Hepatocyte (in vitro differentiated cells): ENCODE data around the gene CCDC172. TPM values are rescaled to one million over a fixed set of nuclear protein-coding genes. Genes with fewer than 3 reads are reported as not detected.

Experiments used
- DNase-seq: peaks from one replicate; pipeline ENCODE4 v3.0.0-alpha.2; 2016; ENCODE audit warnings: low spot score
- H2AFZ ChIP-seq: fragments of 200-600 bp; sonication (generic); 2 replicates; pipeline ENCODE4 v1.6.0; 2016; ENCODE audit warnings: antibody characterized with exemption, mild to moderate bottlenecking
- H3K27ac ChIP-seq: fragments of 200-600 bp; sonication (generic); 2 replicates; pipeline ENCODE4 v1.5.1; 2016; ENCODE audit warnings: mild to moderate bottlenecking
- H3K27me3 ChIP-seq: fragments of 200-600 bp; sonication (generic); 2 replicates; pipeline ENCODE4 v1.6.1; 2016
- H3K36me3 ChIP-seq: fragments of 200-600 bp; sonication (generic); replicated peaks from 2 replicates; pipeline ENCODE4 v1.5.1; 2016; ENCODE audit warnings: low read depth; ENCODE audit not compliant: insufficient read depth
- H3K4me1 ChIP-seq: fragments of 200-600 bp; sonication (generic); 2 replicates; pipeline ENCODE4 v1.5.1; 2016; ENCODE audit warnings: mild to moderate bottlenecking, moderate library complexity; ENCODE audit not compliant: insufficient read depth
- H3K4me2 ChIP-seq: fragments of 200-600 bp; sonication (generic); 2 replicates; pipeline ENCODE4 v1.6.0; 2016
- H3K4me3 ChIP-seq: fragments of 200-600 bp; sonication (generic); 2 replicates; pipeline ENCODE4 v1.5.1; 2016; ENCODE audit warnings: mild to moderate bottlenecking
- H3K79me2 ChIP-seq: fragments of 200-600 bp; sonication (generic); 2 replicates; pipeline ENCODE4 v1.6.0; 2017; ENCODE audit warnings: mild to moderate bottlenecking
- H3K9me2 ChIP-seq: fragments of 200-600 bp; sonication (generic); replicated peaks from 2 replicates; pipeline ENCODE4 v1.6.0; 2017; ENCODE audit warnings: mild to moderate bottlenecking; ENCODE audit not compliant: insufficient read depth
- H3K9me3 ChIP-seq: fragments of 200-600 bp; sonication (generic); 2 replicates; pipeline ENCODE4 v1.5.1; 2016; ENCODE audit warnings: low read depth, mild to moderate bottlenecking
- H4K20me1 ChIP-seq: fragments of 200-600 bp; sonication (generic); 2 replicates; pipeline ENCODE4 v1.6.0; 2016; ENCODE audit warnings: mild to moderate bottlenecking; ENCODE audit not compliant: insufficient read depth, poor library complexity, severe bottlenecking
- EZH2 ChIP-seq: fragments of 200-600 bp; sonication (generic); IDR thresholded peaks from 2 replicates; pipeline ENCODE4 v1.6.1; 2016; ENCODE audit warnings: antibody characterized with exemption, mild to moderate bottlenecking, borderline replicate concordance
- EZH2phosphoT487 ChIP-seq: fragments of 200-600 bp; sonication (generic); IDR thresholded peaks from one replicate; pipeline ENCODE4 v1.6.1; 2018; ENCODE audit warnings: antibody characterized with exemption, mild to moderate bottlenecking, low read depth, moderate library complexity; ENCODE audit not compliant: unreplicated experiment, severe bottlenecking
- WGBS: methylation state at CpG from one replicate; pipeline ENCODE4 v1.1.6; 2016; ENCODE audit warnings: low lambda C conversion rate; ENCODE audit errors: missing lambda C conversion rate; 5-methylcytosine and 5-hydroxymethylcytosine counted together
- polyA plus RNA-seq: library from polyadenylated mRNA; unstranded; fragments of >200 nt; fragmentation: Nextera tagmentation; extraction: Ambion mirVana; gene quantifications from 2 replicates; pipeline ENCODE4 v1.2.1, GENCODE V29; 2016
- total RNA-seq: library from RNA; depleted of rRNA; stranded (reverse); fragments of >200 nt; gene quantifications from 2 replicates; pipeline ENCODE4 v1.2.3, GENCODE V29; 2014
- TF ChIP-seq, protein P1 (sequence below): fragments of 200-600 bp; sonication (generic); IDR thresholded peaks from 2 replicates; pipeline ENCODE4 v1.5.1; 2016; ENCODE audit warnings: antibody characterized with exemption, mild to moderate bottlenecking; ENCODE audit not compliant: poor library complexity

Gene CCDC172
- total and polyA plus RNA-seq, 2 experiments from 2014 or later = not detected

- no peaks in the 10 kb centered on the region for H3K9me3 ChIP-seq
- H3K27me3 ChIP-seq = peaks cover 6% of the 10 kb centered on the region
- H3K4me2 ChIP-seq = no peak overlapping the region
- no peak overlapping the region for H2AFZ ChIP-seq
- no peaks in the 10 kb centered on the region for H3K79me2 ChIP-seq
- H3K36me3 ChIP-seq = no peaks in the 10 kb centered on the region
- H4K20me1 ChIP-seq = no peaks in the 10 kb centered on the region
- H3K27ac ChIP-seq = no peak overlapping the region
- H3K4me3 ChIP-seq = no peak overlapping the region
- no peak for DNase-seq
- H3K4me1 ChIP-seq = no peaks in the 10 kb centered on the region
- whole genome bisulfite sequencing = 72% methylated on average over 9 of the region's 9 CpGs
- no peaks in the 10 kb centered on the region for H3K9me2 ChIP-seq
- TF ChIP-seq, protein P1, sequence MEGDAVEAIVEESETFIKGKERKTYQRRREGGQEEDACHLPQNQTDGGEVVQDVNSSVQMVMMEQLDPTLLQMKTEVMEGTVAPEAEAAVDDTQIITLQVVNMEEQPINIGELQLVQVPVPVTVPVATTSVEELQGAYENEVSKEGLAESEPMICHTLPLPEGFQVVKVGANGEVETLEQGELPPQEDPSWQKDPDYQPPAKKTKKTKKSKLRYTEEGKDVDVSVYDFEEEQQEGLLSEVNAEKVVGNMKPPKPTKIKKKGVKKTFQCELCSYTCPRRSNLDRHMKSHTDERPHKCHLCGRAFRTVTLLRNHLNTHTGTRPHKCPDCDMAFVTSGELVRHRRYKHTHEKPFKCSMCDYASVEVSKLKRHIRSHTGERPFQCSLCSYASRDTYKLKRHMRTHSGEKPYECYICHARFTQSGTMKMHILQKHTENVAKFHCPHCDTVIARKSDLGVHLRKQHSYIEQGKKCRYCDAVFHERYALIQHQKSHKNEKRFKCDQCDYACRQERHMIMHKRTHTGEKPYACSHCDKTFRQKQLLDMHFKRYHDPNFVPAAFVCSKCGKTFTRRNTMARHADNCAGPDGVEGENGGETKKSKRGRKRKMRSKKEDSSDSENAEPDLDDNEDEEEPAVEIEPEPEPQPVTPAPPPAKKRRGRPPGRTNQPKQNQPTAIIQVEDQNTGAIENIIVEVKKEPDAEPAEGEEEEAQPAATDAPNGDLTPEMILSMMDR = no peak
- TF ChIP-seq EZH2 = no peak
- no peak for TF ChIP-seq EZH2phosphoT487
Observed at GRCh38 chr10:116286626-116287200, 37.5 kb upstream of the CCDC172 start.

- peak; percentile 64 for DNase-seq
- TF ChIP-seq EZH2 = no peak
- TF ChIP-seq, protein P1 = peak; percentile 87
- WGBS = 29% methylated on average over 1 of the region's 1 CpG
Observed at GRCh38 chr10:116287906-116288501, 36.2 kb upstream of the CCDC172 start.

DNA sequence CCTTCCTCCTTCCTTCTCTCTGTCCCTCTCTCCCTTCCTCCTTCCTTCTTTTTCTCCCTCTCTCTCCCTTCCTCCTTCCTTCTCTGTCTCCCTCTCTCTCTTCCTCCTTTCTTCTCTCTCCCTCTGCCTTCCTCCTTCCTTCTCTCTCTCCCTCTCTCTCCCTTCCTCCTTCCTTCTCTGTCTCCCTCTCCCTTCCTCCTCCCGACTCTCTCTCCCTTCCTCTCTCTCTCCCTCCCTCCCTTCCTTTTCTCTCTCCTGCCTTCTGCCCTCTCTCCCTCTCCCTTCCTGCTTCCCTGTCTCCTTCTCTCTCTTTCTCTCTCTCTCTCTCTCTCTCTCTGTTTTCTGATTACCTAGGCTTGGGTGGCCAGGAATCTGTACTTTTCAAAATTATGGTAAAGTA is 34.6 kb upstream of the CCDC172 start:
- no CpG with 5 or more reads among the region's 1 CpG for WGBS
- TF ChIP-seq EZH2phosphoT487 (no peak), EZH2 (no peak)
- TF ChIP-seq, protein P1 = no peak
- Histone ChIP-seq H3K27me3 (no peaks in the 10 kb centered on the region), H4K20me1 (no peaks in the 10 kb centered on the region), H3K9me2 (no peaks in the 10 kb centered on the region), H3K4me3 (no peak overlapping the region), H3K9me3 (no peaks in the 10 kb centered on the region), H3K36me3 (no peaks in the 10 kb centered on the region), H3K4me1 (no peaks in the 10 kb centered on the region), H3K79me2 (no peaks in the 10 kb centered on the region), H3K4me2 (no peak overlapping the region), H3K27ac (no peak overlapping the region), H2AFZ (no peak overlapping the region)
- DNase-seq = no peak

More at GRCh38 chr10:116287906-116288501, 36.2 kb upstream of the CCDC172 start:
- Histone ChIP-seq H3K9me2 (no peaks in the 10 kb centered on the region), H2AFZ (no peak overlapping the region), H3K79me2 (no peaks in the 10 kb centered on the region), H3K4me2 (no peak overlapping the region), H3K4me1 (no peaks in the 10 kb centered on the region), H3K27me3 (peaks cover 5% of the 10 kb centered on the region), H3K9me3 (no peaks in the 10 kb centered on the region), H4K20me1 (no peaks in the 10 kb centered on the region), H3K4me3 (no peak overlapping the region), H3K27ac (no peak overlapping the region), H3K36me3 (no peaks in the 10 kb centered on the region)
